ENCODE results near the gene DOCK9. TPM values are rescaled to one million over a fixed set of nuclear protein-coding genes. Genes with fewer than 3 reads are reported as not detected.

Gene DOCK9
- polyA plus RNA-seq, 1 donor (not counting 4 experiments of a cell fraction or from before 2014, with no cell fraction given), result 110 TPM

GRCh38 chr13:98792321-98792720, 185.5 kb downstream of the DOCK9 start:
- no peak for FAIRE-seq
- H3K9me3 ChIP-seq (ENCODE audit: control insufficient read depth, low read depth, low read length), result no peaks in the 10 kb centered on the region
- H3K36me3 ChIP-seq (ENCODE audit: control insufficient read depth in 2 of 2, extremely low read depth in 1 of 2, insufficient read depth in 2 of 2, low read length in 2 of 2), result peaks cover 21 to 36% of the 10 kb centered on the region in 2 experiments

DNA sequence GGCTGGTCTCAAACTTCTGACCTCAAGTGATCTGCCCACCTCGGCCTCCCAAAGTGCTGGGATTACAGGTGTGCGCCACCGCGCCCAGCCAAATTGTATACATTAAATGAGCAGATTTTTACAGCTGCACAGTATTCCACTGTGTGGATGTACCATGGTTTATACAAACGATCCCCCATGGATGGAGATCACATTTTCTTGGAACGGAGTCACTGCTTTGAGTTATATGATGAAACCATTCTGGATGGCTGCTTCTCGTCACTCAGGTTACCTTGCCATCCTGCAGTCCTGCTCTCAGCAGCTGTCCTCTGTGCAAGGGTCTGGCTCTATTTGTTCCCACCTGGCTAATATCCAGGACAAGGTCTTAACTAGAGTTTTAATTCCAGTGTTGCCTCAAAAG, 186.3 kb downstream of the DOCK9 start:
- DNase-seq (ENCODE audit: low read depth, low spot score), result no peak
- no peak overlapping the region for H2AFZ ChIP-seq (ENCODE audit: control insufficient read depth, low read length)
- H3K9ac ChIP-seq (ENCODE audit: control insufficient read depth, extremely low read depth, insufficient read depth, low read length), result no peak overlapping the region
- no peak overlapping the region for H3K27ac ChIP-seq (ENCODE audit: control insufficient read depth, insufficient read depth, low read length)
- FAIRE-seq, result no peak
- no peaks in the 10 kb centered on the region for H3K4me1 ChIP-seq (ENCODE audit: control insufficient read depth, extremely low read depth, insufficient read depth, low read length)
- no peak overlapping the region for H3K4me2 ChIP-seq (ENCODE audit: control insufficient read depth, extremely low read depth, insufficient read depth, low read depth, low read length)
- no peaks in the 10 kb centered on the region for H3K9me1 ChIP-seq (ENCODE audit: control insufficient read depth, extremely low read depth, insufficient read depth, low read length)
- no peak overlapping the region for H3K4me3 ChIP-seq (ENCODE audit: control insufficient read depth in 2 of 3, extremely low read depth in 1 of 3, insufficient read depth in 2 of 3, low read depth in 1 of 3, low read length in 3 of 3)
- H4K20me1 ChIP-seq (ENCODE audit: control insufficient read depth, extremely low read depth, insufficient read depth, low read length), result no peaks in the 10 kb centered on the region
- H3K36me3 ChIP-seq (ENCODE audit: control insufficient read depth in 2 of 2, extremely low read depth in 1 of 2, insufficient read depth in 2 of 2, low read length in 2 of 2), result peaks cover 16 to 33% of the 10 kb centered on the region in 2 experiments
- dilution Hi-C loops (cut with MboI; ENCODE audit: extremely low pct_ligation_motif_present, low sequenced_read_pairs), result no loop called here
- H3K9me3 ChIP-seq (ENCODE audit: control insufficient read depth, low read depth, low read length), result no peaks in the 10 kb centered on the region
- H3K27me3 ChIP-seq (ENCODE audit: control insufficient read depth, extremely low read depth, insufficient read depth, low read length), result peaks cover 3% of the 10 kb centered on the region
- no peak for TF ChIP-seq EZH2 (IDR thresholded peaks at IDR 0.05; ENCODE audit: low read length)
- no peak for TF ChIP-seq CTCF (optimal IDR thresholded peaks at IDR 0.05 in 1 of 3, IDR thresholded peaks at IDR 0.05 in 1 of 3, conservative IDR thresholded peaks at IDR 0.05 in 1 of 3; ENCODE audit: extremely low read depth in 1 of 3, insufficient read depth in 2 of 3, low read length in 3 of 3)
- no peaks in the 10 kb centered on the region for H3K79me2 ChIP-seq (ENCODE audit: control insufficient read depth, insufficient read depth, low read length)

More at GRCh38 chr13:98792321-98792720, 185.5 kb downstream of the DOCK9 start:
- no peaks in the 10 kb centered on the region for H4K20me1 ChIP-seq (ENCODE audit: control insufficient read depth, extremely low read depth, insufficient read depth, low read length)
- H3K27me3 ChIP-seq (ENCODE audit: control insufficient read depth, extremely low read depth, insufficient read depth, low read length), result peaks cover 3% of the 10 kb centered on the region
- H3K4me3 ChIP-seq (ENCODE audit: control insufficient read depth in 2 of 3, extremely low read depth in 1 of 3, insufficient read depth in 2 of 3, low read depth in 1 of 3, low read length in 3 of 3), result no peak overlapping the region
- no peaks in the 10 kb centered on the region for H3K4me1 ChIP-seq (ENCODE audit: control insufficient read depth, extremely low read depth, insufficient read depth, low read length)
- H3K79me2 ChIP-seq (ENCODE audit: control insufficient read depth, insufficient read depth, low read length), result no peaks in the 10 kb centered on the region
- DNase-seq (ENCODE audit: low read depth, low spot score), result no peak
- H3K4me2 ChIP-seq (ENCODE audit: control insufficient read depth, extremely low read depth, insufficient read depth, low read depth, low read length), result no peak overlapping the region
- no peak overlapping the region for H3K9ac ChIP-seq (ENCODE audit: control insufficient read depth, extremely low read depth, insufficient read depth, low read length)
- dilution Hi-C loops (cut with MboI; ENCODE audit: extremely low pct_ligation_motif_present, low sequenced_read_pairs), result no loop called here
- H2AFZ ChIP-seq (ENCODE audit: control insufficient read depth, low read length), result no peak overlapping the region
- no peak for TF ChIP-seq CTCF (optimal IDR thresholded peaks at IDR 0.05 in 1 of 3, IDR thresholded peaks at IDR 0.05 in 1 of 3, conservative IDR thresholded peaks at IDR 0.05 in 1 of 3; ENCODE audit: extremely low read depth in 1 of 3, insufficient read depth in 2 of 3, low read length in 3 of 3)
- no peak for TF ChIP-seq EZH2 (IDR thresholded peaks at IDR 0.05; ENCODE audit: low read length)
- no peaks in the 10 kb centered on the region for H3K9me1 ChIP-seq (ENCODE audit: control insufficient read depth, extremely low read depth, insufficient read depth, low read length)
- no peak overlapping the region for H3K27ac ChIP-seq (ENCODE audit: control insufficient read depth, insufficient read depth, low read length)

Measured in keratinocyte (primary cell).